GM19023 (cell line): ENCODE results near the gene FBXO5.
A peak's percentile ranks its signal among the peaks of the same experiment; 100 is the strongest.

Source experiments
- ATAC-seq: cut with Tn5 transposase; IDR thresholded peaks from one replicate; pipeline ENCODE4 v1.9.1; 2021; ENCODE audit warnings: mild to moderate bottlenecking, moderate library complexity; ENCODE audit not compliant: unreplicated experiment

Gene FBXO5

DNA sequence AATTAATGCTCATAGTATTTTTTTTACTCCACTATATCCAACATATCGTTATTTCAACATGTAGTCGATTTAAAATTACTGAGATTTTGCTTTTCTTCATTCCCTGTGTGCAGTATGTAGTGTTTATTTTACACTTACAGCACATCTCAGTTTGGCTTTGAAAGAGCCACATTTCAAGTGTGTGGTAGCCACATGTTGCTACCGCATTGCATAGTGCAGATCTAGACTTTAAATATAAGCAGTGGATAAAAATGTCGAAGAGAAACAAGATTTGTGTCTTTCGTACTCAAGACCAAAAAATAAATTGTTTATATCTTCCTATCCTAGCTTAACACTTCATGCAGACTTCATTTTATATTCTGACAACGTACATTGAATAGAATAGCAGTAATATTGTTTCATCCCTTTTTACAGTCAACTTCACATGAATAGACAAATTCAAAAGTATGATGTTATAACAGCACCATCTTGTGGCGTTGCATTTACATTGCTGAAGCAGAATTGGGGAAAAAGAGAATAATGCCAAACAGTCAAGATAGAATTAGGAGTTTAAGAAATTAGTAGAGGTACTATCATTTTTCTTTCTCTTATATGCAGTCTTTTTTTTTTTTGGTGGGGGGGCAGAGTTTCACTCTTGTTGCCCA, 29.9 kb downstream of the FBXO5 start:
- ATAC-seq, result no peak

DNA sequence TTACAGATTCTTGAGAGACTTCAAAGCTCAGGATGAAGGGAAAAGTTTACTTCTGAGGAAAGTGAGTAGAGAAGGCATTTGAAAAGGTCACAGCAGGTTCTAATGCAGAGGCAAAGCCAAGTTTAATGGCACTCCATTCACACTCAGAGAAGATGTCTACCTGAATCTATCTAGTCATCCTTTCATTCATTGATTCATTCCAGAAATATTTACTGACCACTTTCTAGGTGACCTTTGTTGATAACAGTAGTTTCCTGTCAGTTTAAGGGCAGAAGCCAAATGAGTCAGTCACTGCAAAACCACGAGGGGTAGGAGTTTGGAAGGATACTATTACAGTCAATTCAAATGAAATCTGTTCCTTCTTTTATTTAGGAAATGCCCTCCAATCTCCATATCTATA, 30.8 kb downstream of the FBXO5 start:
- no peak for ATAC-seq

DNA sequence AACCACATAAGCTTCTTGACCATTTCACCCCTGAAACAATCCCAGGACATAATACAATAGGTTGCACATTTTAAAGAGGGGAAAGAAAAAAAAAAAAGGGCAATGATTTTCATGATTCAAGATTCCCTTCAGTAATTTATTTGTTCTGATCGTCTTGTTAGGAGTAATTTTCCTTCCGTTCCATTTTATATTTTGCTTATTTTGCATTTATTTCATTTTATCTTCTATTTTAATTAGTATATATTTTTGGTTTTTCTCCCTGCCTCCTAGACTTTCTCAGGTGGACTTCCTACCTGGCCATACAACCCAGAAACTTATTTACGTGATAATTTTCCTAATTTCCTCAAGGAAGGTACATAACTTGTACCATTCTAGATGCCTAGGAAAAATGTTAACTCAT, 32.6 kb downstream of the FBXO5 start:
- ATAC-seq, result no peak

DNA sequence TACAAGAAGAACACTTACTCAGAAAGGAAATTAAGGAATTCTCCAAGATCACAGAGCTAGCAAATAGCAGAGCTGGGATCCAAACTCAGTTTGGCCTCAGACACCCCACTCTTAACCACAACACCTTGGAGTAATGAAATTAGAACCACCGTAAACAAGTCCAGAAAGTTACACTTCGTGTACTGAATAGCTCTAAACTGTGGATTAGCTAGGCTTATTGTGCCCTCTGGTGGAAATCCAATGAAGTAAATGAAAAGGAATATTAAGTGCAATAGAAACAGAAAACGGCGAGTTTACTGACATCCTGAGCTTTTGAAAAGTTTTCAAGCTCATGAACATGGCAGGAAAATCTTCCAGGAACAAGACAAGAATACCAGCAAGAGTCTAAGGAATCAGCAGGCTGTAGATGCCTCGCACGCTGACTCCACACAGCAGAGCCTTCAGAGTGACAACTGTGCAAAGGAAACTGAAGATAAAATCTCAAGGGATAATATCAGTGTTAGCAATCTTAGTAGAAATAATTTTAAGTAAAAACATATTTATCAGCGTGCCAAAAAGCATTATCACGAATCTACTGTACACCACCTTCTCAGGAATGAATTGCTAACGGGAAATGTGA, 34.6 kb downstream of the FBXO5 start:
- peak; percentile 82 for ATAC-seq

DNA sequence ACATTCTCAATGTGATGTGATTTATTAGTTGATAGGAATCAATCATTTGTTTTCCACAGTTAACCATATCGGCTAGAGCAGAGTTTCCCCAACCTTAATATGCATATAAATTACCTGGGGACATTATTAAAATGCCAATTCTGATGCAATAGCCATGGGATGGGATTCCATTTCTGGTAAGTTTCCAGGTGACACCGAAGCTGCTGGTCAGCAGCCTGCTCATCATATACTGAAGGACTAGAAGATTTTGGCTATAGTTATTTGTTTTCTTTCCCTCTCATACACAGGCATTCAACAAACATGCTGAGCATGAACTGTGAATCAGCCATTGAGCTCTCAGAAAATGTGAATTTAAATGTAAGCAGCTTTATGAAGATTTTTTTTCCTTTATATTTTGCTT, 35.8 kb downstream of the FBXO5 start:
- ATAC-seq, result no peak

DNA sequence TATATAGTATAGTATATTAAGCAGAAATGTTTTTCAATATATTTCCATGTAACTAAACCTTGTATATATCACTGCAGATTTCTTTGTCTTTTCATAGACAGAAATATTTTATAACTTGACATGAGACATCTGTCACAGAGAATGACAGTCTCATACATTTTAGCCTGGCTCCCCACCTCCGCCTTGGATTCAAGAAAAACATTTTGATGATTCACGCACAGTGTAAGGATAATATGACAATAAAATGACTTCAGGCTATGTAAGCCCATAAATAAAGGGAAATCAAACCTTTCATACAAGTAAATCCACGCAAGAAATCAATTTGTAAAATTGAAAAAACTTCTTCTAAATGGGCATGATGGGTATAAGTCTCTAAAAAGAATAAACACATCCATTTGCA, 36.4 kb downstream of the FBXO5 start:
- no peak for ATAC-seq

DNA sequence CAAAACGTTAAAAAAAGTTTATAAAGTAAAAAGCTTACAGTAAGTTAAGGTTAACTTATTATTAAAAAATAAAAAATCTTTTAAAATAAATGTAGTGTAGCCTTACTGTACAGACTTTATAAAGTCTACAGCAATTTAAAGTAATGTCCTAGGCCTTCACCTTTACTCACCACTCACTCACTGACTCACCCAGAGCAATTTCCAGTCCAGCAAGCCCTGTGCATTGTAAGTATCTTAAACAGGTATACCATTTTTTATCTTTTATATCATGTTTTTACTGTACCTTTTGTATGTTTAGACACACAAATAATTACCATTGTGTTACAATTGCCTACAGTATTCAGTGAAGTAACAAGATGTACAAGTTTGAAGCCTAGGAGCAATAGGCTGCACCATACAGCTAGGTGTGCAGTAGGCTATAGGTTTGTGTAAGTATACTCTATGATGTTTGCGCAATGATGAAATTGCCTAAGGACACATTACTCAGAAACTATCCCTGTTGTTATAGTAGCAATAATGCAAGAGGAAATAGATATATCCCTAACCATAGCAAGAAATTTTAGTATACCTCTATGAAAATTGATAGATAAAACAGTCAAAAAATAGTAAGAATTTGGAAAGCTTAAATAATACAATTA, 39.5 kb downstream of the FBXO5 start:
- no peak for ATAC-seq

DNA sequence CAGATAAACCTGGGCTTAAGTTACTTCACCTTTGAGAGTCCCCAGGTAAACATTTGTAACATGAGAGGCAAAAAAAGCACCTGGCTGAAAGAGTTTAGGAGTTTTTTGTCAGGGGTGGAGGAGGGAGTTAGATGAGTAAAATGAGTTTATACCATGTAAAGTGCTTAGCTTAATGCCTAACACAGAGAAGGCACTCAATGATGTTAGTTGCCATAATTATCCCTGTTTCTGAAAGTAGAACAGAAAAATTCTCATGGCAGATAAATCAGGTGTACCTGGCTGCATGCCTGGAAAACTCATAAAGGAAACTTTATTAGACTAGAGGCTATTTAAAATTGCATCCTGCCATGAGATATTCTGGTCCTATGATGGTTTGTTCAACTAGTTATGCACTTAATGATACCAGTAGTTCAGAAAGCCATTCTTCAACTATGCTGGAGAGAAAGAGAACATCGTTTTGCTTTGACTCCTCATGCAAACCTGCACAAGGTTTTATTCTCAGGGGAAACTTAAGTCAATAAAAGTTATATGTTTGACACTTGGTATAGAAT, 40.4 kb downstream of the FBXO5 start:
- ATAC-seq, result no peak

DNA sequence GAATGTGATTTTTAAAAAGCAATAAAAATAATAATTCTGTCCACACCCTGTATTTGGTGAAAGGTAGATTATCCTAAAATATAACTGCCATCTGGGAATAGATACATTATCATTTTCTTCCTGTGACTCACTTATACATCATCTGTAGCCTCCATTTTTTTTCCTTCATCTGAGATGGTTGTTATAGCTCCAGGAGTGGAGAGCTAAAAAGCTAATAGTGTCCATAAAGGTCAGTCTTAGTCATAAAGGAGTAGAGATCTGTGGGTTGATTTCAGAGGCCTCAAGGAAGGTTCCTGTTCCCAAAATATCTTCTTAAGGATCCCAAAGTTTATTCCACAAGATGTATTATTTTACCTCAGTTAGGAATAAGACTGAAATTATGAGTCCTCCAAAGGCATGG, 41.1 kb downstream of the FBXO5 start:
- no peak for ATAC-seq

DNA sequence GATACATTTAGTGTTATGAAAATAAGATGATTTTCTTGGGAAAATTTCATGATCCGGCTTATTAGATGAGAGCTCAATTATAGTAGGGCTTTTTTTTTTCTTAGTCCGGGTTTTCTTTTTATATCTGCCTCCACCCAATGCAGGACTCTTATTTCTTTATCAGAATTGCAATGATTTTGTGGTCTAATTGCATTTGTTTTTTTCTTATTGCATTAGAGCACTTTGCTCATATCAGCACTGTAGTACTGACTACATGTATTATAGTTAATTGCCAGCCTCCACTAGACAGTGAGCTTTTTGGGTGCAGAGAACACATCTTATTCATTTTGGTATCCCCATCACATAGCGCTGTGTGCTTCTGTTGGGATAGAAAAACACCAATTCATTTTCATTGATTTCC, 50.0 kb downstream of the FBXO5 start:
- ATAC-seq, result no peak

DNA sequence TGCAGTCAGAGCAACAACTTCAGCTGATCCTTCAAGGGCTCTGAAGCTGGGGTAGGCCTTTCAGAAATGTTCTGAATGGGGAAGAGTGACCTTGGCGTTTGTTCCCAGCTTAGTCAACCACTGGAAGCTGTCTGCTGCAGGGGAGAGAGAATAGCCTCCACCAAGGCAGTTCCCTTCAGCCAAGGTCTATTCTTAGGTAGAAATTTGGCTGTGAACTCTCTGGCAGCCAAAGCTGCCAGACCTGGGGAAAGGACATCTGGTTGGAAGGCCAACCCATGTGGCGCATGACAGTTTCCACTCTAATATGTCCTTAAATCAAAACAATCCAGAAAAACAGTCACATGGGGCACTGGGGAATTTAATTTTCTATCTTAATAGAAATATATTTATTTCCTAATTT, 60.1 kb downstream of the FBXO5 start:
- ATAC-seq, result no peak
